HepG2 (cell line): Measurements from ENCODE around the gene C19orf38. TPM values are rescaled to one million over a fixed set of nuclear protein-coding genes. Genes with fewer than 3 reads are reported as not detected.

Experiments
- CREBL2 ChIP-seq: sonication (generic); formaldehyde crosslinking; IDR thresholded peaks from 2 replicates; pipeline ENCODE4 v1.8.1; 2023; ENCODE audit warnings: missing genetic modification reagents, mild to moderate bottlenecking, borderline replicate concordance
- FOXA1 ChIP-seq, 2 experiments: fragments of 450-650 bp in 1 of 2; sonication (generic) in 1 of 2; formaldehyde crosslinking in 1 of 2; IDR thresholded peaks; 2 replicates each; pipeline versions ENCODE4 v1.4.0 to v1.6.1; 2016 to 2020; ENCODE audit warnings: missing genetic modification reagents in 1 of 2
- HIC2 ChIP-seq: sonication (generic); formaldehyde crosslinking; IDR thresholded peaks from 2 replicates; pipeline ENCODE4 v1.9.0; 2022; ENCODE audit warnings: low read depth, missing genetic modification reagents
- HNF4A ChIP-seq: sonication (generic); formaldehyde crosslinking; IDR thresholded peaks from 2 replicates; pipeline ENCODE4 v1.4.0; 2020; ENCODE audit warnings: missing genetic modification reagents
- HOXA7 ChIP-seq: sonication (generic); formaldehyde crosslinking; IDR thresholded peaks from 2 replicates; pipeline ENCODE4 v1.8.1; 2022; ENCODE audit warnings: mild to moderate bottlenecking, missing genetic modification reagents, moderate library complexity
- HOXD1 ChIP-seq: sonication (generic); formaldehyde crosslinking; IDR thresholded peaks from 2 replicates; pipeline ENCODE4 v1.5.0; 2020; ENCODE audit warnings: missing genetic modification reagents
- MEIS2 ChIP-seq: sonication (generic); formaldehyde crosslinking; IDR thresholded peaks from 2 replicates; pipeline ENCODE4 v1.9.0; 2021; ENCODE audit warnings: mild to moderate bottlenecking, missing genetic modification reagents
- PCBP2 ChIP-seq: fragments of 200-400 bp; formaldehyde crosslinking; optimal IDR thresholded peaks from 2 replicates; pipeline ENCODE3; 2018; ENCODE audit warnings: low read length, low read depth; ENCODE audit not compliant: poor library complexity, severe bottlenecking
- PHF8 ChIP-seq: sonication (generic); formaldehyde crosslinking; IDR thresholded peaks from 2 replicates; pipeline ENCODE4 v1.5.0; 2020; ENCODE audit warnings: missing genetic modification reagents
- RBM39 ChIP-seq: fragments of 200-400 bp; formaldehyde crosslinking; IDR thresholded peaks from one replicate; pipeline ENCODE4 v1.6.1; 2018; ENCODE audit warnings: antibody characterized with exemption, mild to moderate bottlenecking, low read depth, low read length; ENCODE audit not compliant: poor library complexity, severe bottlenecking
- SMARCC2 ChIP-seq: fragments of 450-650 bp; IDR thresholded peaks from 2 replicates; pipeline ENCODE4 v1.6.1; 2017; ENCODE audit warnings: antibody characterized with exemption, mild to moderate bottlenecking
- TSC22D2 ChIP-seq: sonication (generic); formaldehyde crosslinking; IDR thresholded peaks from 2 replicates; pipeline ENCODE4 v1.5.1; 2020; ENCODE audit warnings: missing genetic modification reagents, mild to moderate bottlenecking, borderline replicate concordance
- U2AF1 ChIP-seq: fragments of 200-400 bp; formaldehyde crosslinking; optimal IDR thresholded peaks from 2 replicates; pipeline ENCODE3; 2017; ENCODE audit warnings: mild to moderate bottlenecking, low read depth, low read length
- ZC3H13 ChIP-seq: sonication (generic); formaldehyde crosslinking; IDR thresholded peaks from 2 replicates; pipeline ENCODE4 v1.8.1; 2023; ENCODE audit warnings: mild to moderate bottlenecking, missing genetic modification reagents, moderate library complexity
- ZFP36L1 ChIP-seq: sonication (generic); formaldehyde crosslinking; IDR thresholded peaks from 2 replicates; pipeline ENCODE4 v1.8.0; 2022; ENCODE audit warnings: mild to moderate bottlenecking, missing genetic modification reagents, moderate library complexity
- ZNF136 ChIP-seq: sonication (generic); formaldehyde crosslinking; IDR thresholded peaks from 2 replicates; pipeline ENCODE4 v1.8.1; 2022; ENCODE audit warnings: low read depth, mild to moderate bottlenecking, moderate library complexity, missing genetic modification reagents
- ZNF335 ChIP-seq: sonication (generic); formaldehyde crosslinking; IDR thresholded peaks from 2 replicates; pipeline ENCODE4 v1.4.0; 2020; ENCODE audit warnings: missing genetic modification reagents
- ZNF503 ChIP-seq: sonication (generic); formaldehyde crosslinking; IDR thresholded peaks from 2 replicates; pipeline ENCODE4 v1.4.0; 2020; ENCODE audit warnings: missing genetic modification reagents
- ZNF550 ChIP-seq: sonication (generic); formaldehyde crosslinking; IDR thresholded peaks from 2 replicates; pipeline ENCODE4 v1.4.0; 2020; ENCODE audit warnings: mild to moderate bottlenecking, missing genetic modification reagents, borderline replicate concordance
- ZNF558 ChIP-seq: sonication (generic); formaldehyde crosslinking; IDR thresholded peaks from 2 replicates; pipeline ENCODE4 v1.9.0; 2022; ENCODE audit warnings: mild to moderate bottlenecking, missing genetic modification reagents, borderline replicate concordance
- ZNF567 ChIP-seq: sonication (generic); formaldehyde crosslinking; IDR thresholded peaks from 2 replicates; pipeline ENCODE4 v1.8.1; 2023; ENCODE audit warnings: mild to moderate bottlenecking, missing genetic modification reagents, borderline replicate concordance
- ZNF577 ChIP-seq: sonication (generic); formaldehyde crosslinking; IDR thresholded peaks from 2 replicates; pipeline ENCODE4 v1.4.0; 2020; ENCODE audit warnings: mild to moderate bottlenecking, low read depth, missing genetic modification reagents, borderline replicate concordance
- ZNF660 ChIP-seq: sonication (generic); formaldehyde crosslinking; IDR thresholded peaks from 2 replicates; pipeline ENCODE4 v1.5.1; 2020; ENCODE audit warnings: mild to moderate bottlenecking, low read depth, missing genetic modification reagents, borderline replicate concordance
- ZNF674 ChIP-seq: sonication (generic); formaldehyde crosslinking; IDR thresholded peaks from 2 replicates; pipeline ENCODE4 v1.5.0; 2020; ENCODE audit warnings: low read depth, mild to moderate bottlenecking, missing genetic modification reagents
- ZNF772 ChIP-seq: sonication (generic); formaldehyde crosslinking; IDR thresholded peaks from 2 replicates; pipeline ENCODE4 v1.5.0; 2020; ENCODE audit warnings: mild to moderate bottlenecking, missing genetic modification reagents
- polyA plus RNA-seq, 8 experiments: library from polyadenylated mRNA; depleted of rRNA in 3 of 8; stranded (reverse) in 7 of 8; unstranded in 1 of 8; fragments of >200 nt; fragmentation: Illumina TruSeq in 4 of 8; extraction: Trizol in 4 of 8; gene quantifications; 2 replicates each; pipeline versions ENCODE4 v1.2.1 to v1.2.3, GENCODE V29; 2011 to 2016; ENCODE audit warnings: low read depth in 4 of 8, missing spikeins in 1 of 8, mixed read lengths in 1 of 8; ENCODE audit not compliant: insufficient read depth in 1 of 8
- total RNA-seq, 5 experiments: library from RNA; depleted of rRNA; stranded (reverse); fragments of >200 nt; fragmentation: Illumina TruSeq; extraction: Trizol; gene quantifications; 2 replicates each; pipeline ENCODE4 v1.2.3, GENCODE V29; 2016; ENCODE audit warnings: low read depth in 1 of 5

Gene C19orf38
- total and polyA plus RNA-seq, 2 of the 13 experiments (the other 11 are each of a cell fraction or from before 2014, with no cell fraction given), result 0.11 TPM; not detected in 1

- no peak for TF ChIP-seq ZFP36L1 (CRISPR knock-in tag)
- no peak for TF ChIP-seq ZNF674 (CRISPR knock-in tag)
- TF ChIP-seq U2AF1, result peak; percentile 37
- TF ChIP-seq HOXD1 (CRISPR knock-in tag), result 0 out of 2 replicates have a peak, but pooled peaks have one; percentile 39
- TF ChIP-seq RBM39, result peak; percentile 75
- TF ChIP-seq ZNF567 (CRISPR knock-in tag), result 0 out of 2 replicates have a peak, but pooled peaks have one; percentile 86
- no peak; the same call in 1 of the 2 replicates for TF ChIP-seq ZNF660 (CRISPR knock-in tag)
- peak; percentile 91 for TF ChIP-seq PHF8
- peak; percentile 94; the same call in 1 of the 2 replicates for TF ChIP-seq ZNF558 (CRISPR knock-in tag)
- peak; percentile 100 for TF ChIP-seq ZNF335 (CRISPR knock-in tag)
- TF ChIP-seq HNF4A (CRISPR knock-in tag), result no peak
- TF ChIP-seq ZNF503 (CRISPR knock-in tag), result 0 out of 2 replicates have a peak, but pooled peaks have one; percentile 48
- peak; percentile 17 for TF ChIP-seq ZC3H13 (CRISPR knock-in tag)
- TF ChIP-seq FOXA1 (IDR thresholded peaks at IDR 0.05), result no peak
- TF ChIP-seq FOXA1 (CRISPR knock-in tag; IDR thresholded peaks at IDR 0.05), result 0 out of 2 replicates have a peak, but pooled peaks have one; percentile 33
- 0 out of 2 replicates have a peak, but pooled peaks have one; percentile 23 for TF ChIP-seq ZNF550 (CRISPR knock-in tag)
- peak; percentile 67; the same call in 1 of the 2 replicates for TF ChIP-seq HIC2 (CRISPR knock-in tag)
- TF ChIP-seq ZNF577 (CRISPR knock-in tag), result 0 out of 2 replicates have a peak, but pooled peaks have one; percentile 39
- no peak for TF ChIP-seq TSC22D2 (CRISPR knock-in tag)
- TF ChIP-seq HOXA7 (CRISPR knock-in tag), result no peak
- TF ChIP-seq ZNF136 (CRISPR knock-in tag), result peak; percentile 67; the same call in 1 of the 2 replicates
- TF ChIP-seq PCBP2, result no peak
- TF ChIP-seq SMARCC2, result no peak
- TF ChIP-seq CREBL2 (CRISPR knock-in tag), result 0 out of 2 replicates have a peak, but pooled peaks have one; percentile 38
- TF ChIP-seq ZNF772 (CRISPR knock-in tag), result peak; percentile 17; the same call in 1 of the 2 replicates
- TF ChIP-seq MEIS2 (CRISPR knock-in tag), result 0 out of 2 replicates have a peak, but pooled peaks have one; percentile 23
Observed at GRCh38 chr19:10835754-10836478, 12.3 kb upstream of the C19orf38 start, which contains the start of gene TMED1 (continued).
